Osteoblast (primary cell): Measurements from ENCODE around the gene RAB7B. TPM values are rescaled to one million over a fixed set of nuclear protein-coding genes. Genes with fewer than 3 reads are reported as not detected.

Experiments
- DNase-seq: peaks from one replicate; pipeline ENCODE4 v3.0.0; 2011; ENCODE audit warnings: low spot score, mixed read lengths; ENCODE audit not compliant: insufficient read length; ENCODE audit errors: missing footprints
- H2AFZ ChIP-seq: 2 replicates; pipeline ENCODE4 v1.6.0; 2011; ENCODE audit warnings: mild to moderate bottlenecking, low read length
- H3K27ac ChIP-seq: 2 replicates; pipeline ENCODE4 v1.5.1; 2011; ENCODE audit warnings: mild to moderate bottlenecking, low read depth, low read length, moderate library complexity
- H3K27me3 ChIP-seq: 2 replicates; pipeline ENCODE4 v1.6.0; 2012; ENCODE audit warnings: mild to moderate bottlenecking, control low read depth, inconsistent platforms, low read length, moderate library complexity; ENCODE audit not compliant: insufficient read depth
- H3K36me3 ChIP-seq: 2 replicates; pipeline ENCODE4 v1.5.1; 2011; ENCODE audit warnings: mild to moderate bottlenecking, low read length, control low read depth, moderate library complexity; ENCODE audit not compliant: insufficient read depth
- H3K4me1 ChIP-seq: 2 replicates; pipeline ENCODE4 v1.5.1; 2011; ENCODE audit warnings: mild to moderate bottlenecking, low read length, control low read depth, moderate library complexity; ENCODE audit not compliant: insufficient read depth
- H3K4me2 ChIP-seq: 2 replicates; pipeline ENCODE4 v1.6.0; 2011; ENCODE audit warnings: mild to moderate bottlenecking, low read length; ENCODE audit not compliant: insufficient read depth
- H3K4me3 ChIP-seq: fragments of 200-600 bp; sonication (generic); 3 replicates; pipeline ENCODE4 v1.5.1; 2012; ENCODE audit warnings: mild to moderate bottlenecking, low read length, inconsistent platforms; ENCODE audit not compliant: insufficient read depth
- H3K79me2 ChIP-seq: 2 replicates; pipeline ENCODE4 v1.6.0; 2012; ENCODE audit warnings: mild to moderate bottlenecking, low read length, control low read depth, inconsistent platforms; ENCODE audit not compliant: insufficient read depth
- H3K9me3 ChIP-seq: 2 replicates; pipeline ENCODE4 v1.5.1; 2011; ENCODE audit warnings: low read depth, low read length, control low read depth
- H4K20me1 ChIP-seq: 2 replicates; pipeline ENCODE4 v1.6.0; 2012; ENCODE audit warnings: mild to moderate bottlenecking, low read length, control low read depth; ENCODE audit not compliant: insufficient read depth
- total RNA-seq: library from RNA; depleted of rRNA; stranded (reverse); fragments of >200 nt; gene quantifications from 2 replicates; pipeline ENCODE4 v1.2.3, GENCODE V29; 2012
- TF ChIP-seq, protein P1 (sequence below): IDR thresholded peaks from 2 replicates; pipeline ENCODE4 v1.5.1; 2011; ENCODE audit warnings: mild to moderate bottlenecking, low read depth, low read length, moderate library complexity; ENCODE audit errors: extremely low read depth

RAB7B gene
- total RNA-seq, 1 donor, result 7.6 TPM

DNA sequence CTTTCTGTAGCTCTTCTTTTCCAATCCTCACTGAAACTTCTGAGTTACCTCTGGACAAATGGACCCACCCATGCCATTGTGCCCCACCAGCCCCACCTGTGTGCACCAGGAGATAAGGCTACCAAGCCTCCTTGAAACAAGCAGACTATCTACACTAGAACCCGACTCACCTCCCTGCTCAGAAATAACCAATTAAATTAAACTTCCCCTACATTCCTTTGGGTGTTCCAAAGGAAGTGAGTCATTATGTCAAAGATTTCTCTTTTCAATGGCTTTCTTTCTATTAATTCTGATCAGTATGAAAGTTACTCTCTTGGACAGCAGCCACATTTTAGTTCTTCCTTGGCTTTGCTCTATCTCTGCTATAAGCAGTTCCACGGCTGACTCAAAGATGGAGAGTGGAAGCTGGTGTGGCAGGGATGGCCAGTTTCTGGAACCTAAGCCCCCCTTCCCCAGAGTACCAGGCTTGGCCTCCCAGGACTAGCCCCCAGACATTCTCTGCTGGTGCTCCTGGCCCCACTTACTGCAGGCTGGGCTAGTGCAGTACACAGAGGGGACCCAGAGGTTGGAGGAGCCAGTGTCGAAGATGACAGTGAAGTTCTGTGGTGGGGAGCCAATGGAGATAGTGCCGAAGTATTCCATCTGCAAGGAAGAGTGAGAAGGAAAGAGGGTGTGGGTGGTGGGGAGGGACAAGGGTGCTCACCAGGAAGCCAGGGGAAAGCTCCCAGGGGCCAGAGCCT lies 18.6 kb upstream of the RAB7B start:
- no peaks in the 10 kb centered on the region for H3K9me3 ChIP-seq
- H2AFZ ChIP-seq, result no peak overlapping the region
- no peaks in the 10 kb centered on the region for H3K79me2 ChIP-seq
- no peaks in the 10 kb centered on the region for H3K27me3 ChIP-seq
- peaks cover 7% of the 10 kb centered on the region for H3K4me1 ChIP-seq
- H3K27ac ChIP-seq, result no peak overlapping the region
- no peak overlapping the region for H3K4me2 ChIP-seq
- TF ChIP-seq, protein P1, sequence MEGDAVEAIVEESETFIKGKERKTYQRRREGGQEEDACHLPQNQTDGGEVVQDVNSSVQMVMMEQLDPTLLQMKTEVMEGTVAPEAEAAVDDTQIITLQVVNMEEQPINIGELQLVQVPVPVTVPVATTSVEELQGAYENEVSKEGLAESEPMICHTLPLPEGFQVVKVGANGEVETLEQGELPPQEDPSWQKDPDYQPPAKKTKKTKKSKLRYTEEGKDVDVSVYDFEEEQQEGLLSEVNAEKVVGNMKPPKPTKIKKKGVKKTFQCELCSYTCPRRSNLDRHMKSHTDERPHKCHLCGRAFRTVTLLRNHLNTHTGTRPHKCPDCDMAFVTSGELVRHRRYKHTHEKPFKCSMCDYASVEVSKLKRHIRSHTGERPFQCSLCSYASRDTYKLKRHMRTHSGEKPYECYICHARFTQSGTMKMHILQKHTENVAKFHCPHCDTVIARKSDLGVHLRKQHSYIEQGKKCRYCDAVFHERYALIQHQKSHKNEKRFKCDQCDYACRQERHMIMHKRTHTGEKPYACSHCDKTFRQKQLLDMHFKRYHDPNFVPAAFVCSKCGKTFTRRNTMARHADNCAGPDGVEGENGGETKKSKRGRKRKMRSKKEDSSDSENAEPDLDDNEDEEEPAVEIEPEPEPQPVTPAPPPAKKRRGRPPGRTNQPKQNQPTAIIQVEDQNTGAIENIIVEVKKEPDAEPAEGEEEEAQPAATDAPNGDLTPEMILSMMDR, result no peak
- H3K4me3 ChIP-seq, result no peak overlapping the region
- DNase-seq, result peak; percentile 53
- H4K20me1 ChIP-seq, result no peaks in the 10 kb centered on the region
- no peaks in the 10 kb centered on the region for H3K36me3 ChIP-seq

DNA sequence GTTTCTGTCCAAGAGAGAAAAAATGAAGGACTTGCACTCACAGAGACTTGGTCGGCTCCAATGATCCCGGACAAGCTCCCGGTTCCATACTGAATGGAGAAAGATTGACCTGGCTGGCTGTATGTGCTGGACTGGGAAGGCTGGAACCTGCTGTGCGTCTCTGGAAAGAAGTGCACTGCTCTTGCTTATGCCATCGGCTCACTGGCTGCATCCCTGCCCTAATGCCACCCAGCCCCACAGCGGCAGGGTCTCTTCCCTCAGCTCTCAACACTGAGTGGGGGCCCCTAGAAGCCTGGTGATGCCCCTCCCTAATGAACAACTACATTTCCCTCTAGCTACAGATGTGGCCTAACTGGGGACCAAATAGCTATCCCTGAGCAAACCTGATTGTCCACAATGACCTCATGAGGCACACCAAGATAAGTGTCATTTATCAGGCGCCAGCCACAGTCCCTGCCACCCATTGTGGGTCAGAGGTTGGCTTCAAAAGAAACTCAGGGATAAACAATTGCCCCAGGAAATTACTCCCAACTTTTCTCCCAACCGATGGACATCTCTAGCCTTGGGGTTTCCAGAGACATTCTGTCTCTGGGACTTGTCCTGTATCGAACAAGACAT lies 17.9 kb upstream of the RAB7B start:
- no peaks in the 10 kb centered on the region for H3K36me3 ChIP-seq
- no peak for DNase-seq
- H3K4me2 ChIP-seq, result no peak overlapping the region
- no peaks in the 10 kb centered on the region for H4K20me1 ChIP-seq
- H2AFZ ChIP-seq, result no peak overlapping the region
- H3K79me2 ChIP-seq, result no peaks in the 10 kb centered on the region
- no peak overlapping the region for H3K4me3 ChIP-seq
- TF ChIP-seq, protein P1, result no peak
- peaks cover 7% of the 10 kb centered on the region for H3K4me1 ChIP-seq
- no peaks in the 10 kb centered on the region for H3K9me3 ChIP-seq
- H3K27ac ChIP-seq, result no peak overlapping the region
- H3K27me3 ChIP-seq, result no peaks in the 10 kb centered on the region

DNA sequence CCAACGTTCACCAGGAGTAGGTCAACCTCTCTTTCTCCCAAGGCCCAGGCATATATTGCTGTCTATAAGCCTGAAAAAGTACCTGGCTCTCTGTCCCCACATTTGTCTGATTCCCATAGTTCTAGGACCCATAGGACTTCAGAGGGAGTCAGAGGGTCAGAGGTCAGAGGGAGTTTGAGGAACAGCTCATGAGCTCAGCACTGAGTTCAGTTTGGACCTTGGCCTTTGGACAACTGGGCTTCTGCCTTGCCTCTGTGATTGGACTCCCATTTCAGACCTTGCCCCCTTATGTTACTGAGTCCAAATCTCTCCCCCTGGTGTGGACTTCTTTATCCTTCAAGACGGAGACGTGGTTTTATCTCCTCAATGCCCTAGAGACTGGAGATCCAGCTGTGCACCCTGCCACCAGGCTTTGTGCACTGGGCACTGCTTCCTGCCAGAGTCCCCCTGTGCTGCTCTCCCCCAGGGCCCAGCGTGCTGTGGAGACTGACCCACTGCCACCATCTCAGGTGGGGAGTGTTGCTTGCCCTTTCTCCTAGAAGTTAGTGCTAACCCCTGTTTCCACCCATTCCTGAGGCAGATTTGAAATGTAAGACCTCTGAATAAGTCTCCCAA lies 17.3 kb upstream of the RAB7B start:
- TF ChIP-seq, protein P1, result no peak
- no peak overlapping the region for H3K4me3 ChIP-seq
- no peaks in the 10 kb centered on the region for H4K20me1 ChIP-seq
- peaks cover 7% of the 10 kb centered on the region for H3K4me1 ChIP-seq
- H3K9me3 ChIP-seq, result no peaks in the 10 kb centered on the region
- no peak overlapping the region for H2AFZ ChIP-seq
- DNase-seq, result no peak
- no peak overlapping the region for H3K4me2 ChIP-seq
- no peaks in the 10 kb centered on the region for H3K27me3 ChIP-seq
- no peaks in the 10 kb centered on the region for H3K36me3 ChIP-seq
- no peak overlapping the region for H3K27ac ChIP-seq
- no peaks in the 10 kb centered on the region for H3K79me2 ChIP-seq

DNA sequence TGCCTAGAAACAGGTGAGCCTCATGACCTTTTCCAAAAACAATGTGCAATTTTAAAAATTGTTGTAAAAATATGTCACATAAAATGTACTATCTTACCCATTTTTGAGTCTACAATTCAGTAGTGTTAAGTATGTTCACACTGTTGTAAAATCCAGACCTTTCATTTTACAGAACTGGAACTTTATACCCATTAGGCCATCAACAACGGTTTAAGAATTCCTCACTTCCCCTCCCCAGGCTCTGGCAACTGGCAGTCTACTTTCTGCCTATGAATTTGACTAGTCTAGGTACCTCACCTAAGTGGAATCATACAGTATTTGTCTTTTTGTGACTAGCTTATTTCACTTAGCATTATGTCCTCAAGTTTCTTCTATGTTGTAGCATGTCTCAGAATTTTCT lies 11.9 kb upstream of the RAB7B start:
- Histone ChIP-seq H3K4me1 (no peaks in the 10 kb centered on the region), H3K79me2 (no peaks in the 10 kb centered on the region), H3K9me3 (no peaks in the 10 kb centered on the region), H3K4me3 (no peak overlapping the region), H3K27ac (no peak overlapping the region), H2AFZ (no peak overlapping the region), H4K20me1 (no peaks in the 10 kb centered on the region), H3K36me3 (no peaks in the 10 kb centered on the region), H3K4me2 (no peak overlapping the region), H3K27me3 (no peaks in the 10 kb centered on the region)
- no peak for DNase-seq
- TF ChIP-seq, protein P1, result no peak
